Measurements from ENCODE around the gene ATP5MG. TPM values are rescaled to one million over a fixed set of nuclear protein-coding genes. Genes with fewer than 3 reads are reported as not detected.

ATP5MG gene, protein sequence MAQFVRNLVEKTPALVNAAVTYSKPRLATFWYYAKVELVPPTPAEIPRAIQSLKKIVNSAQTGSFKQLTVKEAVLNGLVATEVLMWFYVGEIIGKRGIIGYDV
- total RNA-seq (2022; extraction: Qiagen RNA extraction; ENCODE audit: low read depth) = 156 to 194 TPM (median 189 TPM) in 5 replicates

GRCh38 chr11:118401151-118401879 lies at the start of gene ATP5MG:
TSS of gene ATP5MG (plus strand) at chr11:118401606. CDS start at chr11:118401666, 60 bp downstream.

DNA sequence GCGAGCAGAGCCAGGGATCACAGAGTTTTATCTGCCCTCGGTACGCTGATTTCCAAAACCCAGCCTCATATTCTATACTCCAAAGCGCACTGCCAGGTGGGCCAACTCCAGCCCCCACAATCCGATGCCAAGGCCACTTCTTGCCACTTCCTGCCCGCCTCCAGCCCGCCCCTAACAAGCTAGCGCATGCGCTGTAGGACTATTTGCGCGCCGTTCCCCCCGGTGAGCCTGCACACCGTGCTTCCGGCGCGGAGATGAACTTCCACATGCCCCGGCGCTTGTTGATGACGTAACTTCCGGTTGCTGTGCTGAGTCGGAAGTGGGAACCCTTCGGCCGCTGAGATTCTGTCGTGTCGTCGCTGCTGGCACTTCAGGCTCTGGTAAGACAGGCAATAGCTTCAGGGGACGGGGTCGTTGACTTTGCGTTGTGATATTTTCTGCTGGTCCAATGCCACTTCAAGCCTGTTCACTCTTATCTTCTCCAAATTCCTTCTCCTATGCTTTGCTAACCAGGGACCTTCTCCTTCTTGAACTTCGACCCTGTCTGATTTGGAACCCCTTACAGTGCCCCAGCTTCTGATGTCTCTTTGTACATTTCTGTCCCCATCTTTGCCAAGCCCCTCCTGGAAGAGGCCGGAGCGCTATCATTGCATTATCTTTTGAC lies 42.0 kb upstream of the ATP5MG start, which contains the start of gene UBE4A:
TSS of gene UBE4A (plus strand) at position 306 of the 664 bp plus-strand sequence. CDS start 5,481 bp downstream, outside the sequence.

GRCh38 chr11:118435893-118436624 lies 34.7 kb downstream of the ATP5MG start, which contains the start of gene KMT2A:
TSS of gene KMT2A (plus strand) at chr11:118436492. CDS start at chr11:118436513, 21 bp downstream.

Other genes with a start within 250 kb of the ATP5MG start
- 0.02 to 0.06 TPM (median 0.05 TPM) in 5 replicates for gene SCN4B, start 248.8 kb upstream of the ATP5MG start, total RNA-seq (2022; extraction: Qiagen RNA extraction; ENCODE audit: low read depth)
- not detected in 5 replicates for gene SCN2B, start 225.0 kb upstream of the ATP5MG start, total RNA-seq (2022; extraction: Qiagen RNA extraction; ENCODE audit: low read depth)
- not detected in 5 replicates for gene JAML, start 176.6 kb upstream of the ATP5MG start, total RNA-seq (2022; extraction: Qiagen RNA extraction; ENCODE audit: low read depth)
- 0.35 to 0.45 TPM (median 0.40 TPM) in 5 replicates for gene MPZL3, start 149.2 kb upstream of the ATP5MG start, total RNA-seq (2022; extraction: Qiagen RNA extraction; ENCODE audit: low read depth)
- 0.08 TPM in 1 of 5 replicates, not detected in the others for gene MPZL2, start 137.3 kb upstream of the ATP5MG start, total RNA-seq (2022; extraction: Qiagen RNA extraction; ENCODE audit: low read depth)
- not detected in 5 replicates for gene CD3E, start 96.9 kb upstream of the ATP5MG start, total RNA-seq (2022; extraction: Qiagen RNA extraction; ENCODE audit: low read depth)
- gene CD3D, start 58.9 kb upstream of the ATP5MG start, total RNA-seq (2022; extraction: Qiagen RNA extraction; ENCODE audit: low read depth) = not detected in 5 replicates
- gene CD3G, start 57.3 kb upstream of the ATP5MG start, total RNA-seq (2022; extraction: Qiagen RNA extraction; ENCODE audit: low read depth) = not detected in 5 replicates
- gene UBE4A, start 42.0 kb upstream of the ATP5MG start, total RNA-seq (2022; extraction: Qiagen RNA extraction; ENCODE audit: low read depth) = 10.4 to 12.7 TPM (median 12.0 TPM) in 5 replicates
- gene KMT2A, start 34.9 kb downstream of the ATP5MG start, total RNA-seq (2022; extraction: Qiagen RNA extraction; ENCODE audit: low read depth) = 12.5 to 16.8 TPM (median 15.2 TPM) in 5 replicates
- not detected in 5 replicates for gene TTC36, start 125.9 kb downstream of the ATP5MG start, total RNA-seq (2022; extraction: Qiagen RNA extraction; ENCODE audit: low read depth)
- gene TMEM25, start 129.6 kb downstream of the ATP5MG start, total RNA-seq (2022; extraction: Qiagen RNA extraction; ENCODE audit: low read depth) = 0.20 to 0.56 TPM (median 0.45 TPM) in 5 replicates
- 15.8 to 17.2 TPM (median 16.5 TPM) in 5 replicates for gene IFT46, start 164.3 kb downstream of the ATP5MG start, total RNA-seq (2022; extraction: Qiagen RNA extraction; ENCODE audit: low read depth)
- 93.8 to 106 TPM (median 99.1 TPM) in 5 replicates for gene ARCN1, start 170.8 kb downstream of the ATP5MG start, total RNA-seq (2022; extraction: Qiagen RNA extraction; ENCODE audit: low read depth)
- gene PHLDB1, start 206.0 kb downstream of the ATP5MG start, total RNA-seq (2022; extraction: Qiagen RNA extraction; ENCODE audit: low read depth) = 10.4 to 13.6 TPM (median 10.6 TPM) in 5 replicates